Right cardiac atrium (tissue), 5 donors: Measurements from ENCODE around the gene OR7G3. TPM values are rescaled to one million over a fixed set of nuclear protein-coding genes. Genes with fewer than 3 reads are reported as not detected.

Experiments used
- ATAC-seq, 2 donors: fragments of 200-7000 bp; cut with Tn5 transposase; one replicate each; pipeline versions ENCODE4 v1.8.0 to v1.9.1; 2020; ENCODE audit warnings: moderate library complexity in 2 of 2, mild to moderate bottlenecking in 1 of 2
- DNase-seq, 3 donors: peaks; one replicate each; pipeline ENCODE4 v3.0.0-alpha.2; 2020
- H3K27ac ChIP-seq: one replicate; pipeline ENCODE4 v1.5.1; 2013; ENCODE audit warnings: mild to moderate bottlenecking, low read length, control low read depth, moderate library complexity
- H3K27me3 ChIP-seq: one replicate; pipeline ENCODE4 v1.6.1; 2013; ENCODE audit not compliant: control insufficient read depth, insufficient read depth
- H3K4me1 ChIP-seq: one replicate; pipeline ENCODE4 v1.6.1; 2013; ENCODE audit warnings: low read length; ENCODE audit not compliant: control insufficient read depth, insufficient read depth
- H3K4me3 ChIP-seq: one replicate; pipeline ENCODE4 v1.5.1; 2013; ENCODE audit warnings: low read length, control low read depth
- H3K9me3 ChIP-seq: one replicate; pipeline ENCODE4 v1.6.1; 2013; ENCODE audit warnings: low read length; ENCODE audit not compliant: control insufficient read depth
- WGBS: extraction: QIAGEN DNeasy Blood & Tissue Kit; methylation state at CpG from one replicate; pipeline ENCODE4 v1.1.7; 2013; 5-methylcytosine and 5-hydroxymethylcytosine counted together
- intact Hi-C, 4 donors: fragments of 100-400 bp; cut with DNase I; formaldehyde crosslinking; loops; one replicate each; pipeline versions ENCODE4 v1.11.0 to v1.14.0; 2022 to 2023
- polyA plus RNA-seq: library from polyadenylated mRNA; stranded (reverse); fragments of 200-250 nt; gene quantifications from one replicate; pipeline ENCODE4 v1.2.3, GENCODE V29; 2013
- total RNA-seq, 4 donors: library from RNA; stranded (reverse); fragmentation: NEBNext Ultra II Directional; extraction: Animal tissue kit (Norgen Biotek cat#: 25700); gene quantifications; one replicate each; pipeline ENCODE4 v1.2.1, GENCODE V29; 2021
- donor health status: healthy with polysubstance abuse.
- donor health status: DM: no; HTN: yes; CAD: no.
- donor health status: DM: no; HTN: no; CAD: no.
- donor health status: DM: no; HTN: yes; CAD: no; lungs with severe emphysema.
- donor health status: DM: yes; HTN: yes; CAD: no.

Gene OR7G3
- total and polyA plus RNA-seq, 5 donors = not detected

- no peaks in the 10 kb centered on the region for H3K27me3 ChIP-seq
- DNase-seq (no peak), ATAC-seq (no peak)
- intact Hi-C loops = no loop called here
- 57% methylated on average over 8 of the region's 8 CpGs for WGBS
- H3K27ac ChIP-seq = no peak within 1 kb of the TSS
- no peaks in the 10 kb centered on the region for H3K4me1 ChIP-seq
- no peaks in the 10 kb centered on the region for H3K9me3 ChIP-seq
- H3K4me3 ChIP-seq = no peak within 1 kb of the TSS
Observed at GRCh38 chr19:9107375-9107774, 19.4 kb downstream of the OR7G3 start, which contains the start of gene OR7G2. Gene OR7G2 (minus strand): TSS chr19:9107475. CDS start chr19:9103243, 4,232 bp downstream.

DNA sequence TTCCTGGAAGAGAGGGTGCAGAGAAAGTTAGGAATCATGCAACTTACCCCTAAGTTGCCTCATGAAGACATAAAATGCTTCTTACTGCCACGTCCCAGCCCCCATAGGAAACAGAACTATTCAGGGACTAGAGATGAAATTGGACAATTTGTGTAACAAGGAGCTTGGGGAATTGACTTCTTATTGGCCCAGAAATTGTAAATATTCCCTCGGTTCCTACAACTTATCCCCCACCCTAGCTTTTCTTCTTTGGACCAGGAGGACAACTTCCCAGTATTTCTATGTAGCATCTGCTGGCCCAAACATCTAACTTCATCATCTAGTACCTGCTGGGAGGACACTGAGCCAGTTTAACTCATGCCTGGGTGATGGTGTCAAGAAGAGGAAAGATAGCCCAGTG is 40.0 kb downstream of the OR7G3 start, which contains the start of gene OR1M1:
Gene OR1M1 (plus strand): TSS at position 301 of the 400 bp plus-strand sequence. CDS start 6,184 bp downstream, outside the sequence.
- ATAC-seq (no peak), DNase-seq (no peak)
- 29% methylated on average over 2 of the region's 2 CpGs for WGBS
- Histone ChIP-seq H3K4me1 (no peaks in the 10 kb centered on the region), H3K4me3 (no peak within 1 kb of the TSS), H3K27me3 (peaks cover 2% of the 10 kb centered on the region), H3K9me3 (no peaks in the 10 kb centered on the region), H3K27ac (no peak within 1 kb of the TSS)
- intact Hi-C loops = no loop called here

DNA sequence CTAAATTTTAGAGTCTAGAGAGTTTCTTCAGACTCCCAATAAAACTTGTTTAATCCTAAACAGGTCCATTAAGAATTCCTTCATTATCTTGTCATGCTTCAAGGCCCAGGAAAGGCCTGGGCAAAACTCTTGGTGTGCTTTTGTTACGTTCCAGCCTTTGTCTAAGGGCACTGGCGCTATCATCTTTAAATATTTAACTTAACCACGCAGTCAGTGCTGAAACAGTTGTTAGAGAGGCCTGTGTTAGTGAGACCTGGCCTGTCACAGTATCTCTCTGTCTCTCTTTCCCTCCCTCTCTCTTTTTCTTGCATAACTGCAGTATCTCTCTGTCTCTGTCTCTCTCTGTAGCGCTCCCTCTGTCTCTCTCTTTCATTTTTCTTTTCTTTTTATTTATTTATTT is 48.1 kb downstream of the OR7G3 start:
- no peak for DNase-seq
- H3K27me3 ChIP-seq = no peaks in the 10 kb centered on the region
- peaks cover 6% of the 10 kb centered on the region for H3K4me1 ChIP-seq
- H3K9me3 ChIP-seq = no peaks in the 10 kb centered on the region
- WGBS = 77% methylated on average over 4 of the region's 4 CpGs
- no peak overlapping the region for H3K27ac ChIP-seq
- no peak for ATAC-seq
- no peak overlapping the region for H3K4me3 ChIP-seq
- intact Hi-C loops = loop anchor here in 2 of 4 donors (5.0 to 10.0 kb wide), 2 partner anchors 424 to 426 kb away; no protein-coding TSS in a partner anchor

- intact Hi-C loops = loop anchor here in 2 of 4 donors (5.0 to 10.0 kb wide), 2 partner anchors 422 to 425 kb away; no protein-coding TSS in a partner anchor
- ATAC-seq (no peak), DNase-seq (no peak)
- Histone ChIP-seq H3K27me3 (no peaks in the 10 kb centered on the region), H3K4me3 (no peak overlapping the region), H3K9me3 (no peaks in the 10 kb centered on the region), H3K27ac (no peak overlapping the region), H3K4me1 (peaks cover 6% of the 10 kb centered on the region)
- WGBS = 72% methylated on average over 10 of the region's 10 CpGs
Observed at GRCh38 chr19:9076901-9077300, 49.8 kb downstream of the OR7G3 start.

Other genes with a start within 250 kb of the OR7G3 start
- under 1 TPM in 3 of 4 donors, not detected in 1; 0.24 to 0.37 (median 0.25) TPM for gene MUC16, start 116.5 kb downstream of the OR7G3 start, total RNA-seq
- gene MUC16, start 116.5 kb downstream of the OR7G3 start, polyA plus RNA-seq = not detected
- not detected for gene OR1M1, start 39.9 kb downstream of the OR7G3 start, total RNA-seq
- not detected for gene OR1M1, start 39.9 kb downstream of the OR7G3 start, polyA plus RNA-seq
- not detected for gene OR7G2, start 19.5 kb downstream of the OR7G3 start, total RNA-seq
- not detected for gene OR7G2, start 19.5 kb downstream of the OR7G3 start, polyA plus RNA-seq
- gene OR7G1, start 11.2 kb downstream of the OR7G3 start, total RNA-seq = not detected
- not detected for gene OR7G1, start 11.2 kb downstream of the OR7G3 start, polyA plus RNA-seq
- 10 to 100 TPM; 12.7 to 17.6 (median 14.8) TPM for gene ZNF317, start 13.4 kb upstream of the OR7G3 start, total RNA-seq
- gene ZNF317, start 13.4 kb upstream of the OR7G3 start, polyA plus RNA-seq = 14.8 TPM
- under 1 TPM in 3 of 4 donors, not detected in 1; 0.09 to 0.44 (median 0.11) TPM for gene OR7D2, start 52.0 kb upstream of the OR7G3 start, total RNA-seq
- not detected for gene OR7D2, start 52.0 kb upstream of the OR7G3 start, polyA plus RNA-seq
- not detected for gene OR7D4, start 92.6 kb upstream of the OR7G3 start, total RNA-seq
- gene OR7D4, start 92.6 kb upstream of the OR7G3 start, polyA plus RNA-seq = not detected
- gene OR7E24, start 124.0 kb upstream of the OR7G3 start, total RNA-seq = not detected
- gene OR7E24, start 124.0 kb upstream of the OR7G3 start, polyA plus RNA-seq = not detected
- 1 to 10 TPM; 2.9 to 5.8 (median 5.3) TPM for gene ZNF699, start 182.9 kb upstream of the OR7G3 start, total RNA-seq
- 1.2 TPM for gene ZNF699, start 182.9 kb upstream of the OR7G3 start, polyA plus RNA-seq
- gene ZNF559, start 197.2 kb upstream of the OR7G3 start, total RNA-seq = 10 to 100 TPM; 13.9 to 21.7 (median 19.9) TPM
- gene ZNF559, start 197.2 kb upstream of the OR7G3 start, polyA plus RNA-seq = 19.4 TPM
- 1 to 10 TPM; 2.3 to 4.0 (median 3.4) TPM for gene ZNF177, start 236.1 kb upstream of the OR7G3 start, total RNA-seq
- gene ZNF177, start 236.1 kb upstream of the OR7G3 start, polyA plus RNA-seq = 2.2 TPM